ENCODE results near the gene RAD51B.
"Not testable (repeated sequence)": the region's sequence is repeated elsewhere in the genome, so short reads cannot be mapped to it uniquely, and the experiment has no call there.

RAD51B gene

GRCh38 chr14:67987606-67988005 lies 168.0 kb downstream of the RAD51B start:
- no peak for DNase-seq

- DNase-seq, result not testable (repeated sequence)
Measured at GRCh38 chr14:67988210-67988609, 168.6 kb downstream of the RAD51B start.

DNA sequence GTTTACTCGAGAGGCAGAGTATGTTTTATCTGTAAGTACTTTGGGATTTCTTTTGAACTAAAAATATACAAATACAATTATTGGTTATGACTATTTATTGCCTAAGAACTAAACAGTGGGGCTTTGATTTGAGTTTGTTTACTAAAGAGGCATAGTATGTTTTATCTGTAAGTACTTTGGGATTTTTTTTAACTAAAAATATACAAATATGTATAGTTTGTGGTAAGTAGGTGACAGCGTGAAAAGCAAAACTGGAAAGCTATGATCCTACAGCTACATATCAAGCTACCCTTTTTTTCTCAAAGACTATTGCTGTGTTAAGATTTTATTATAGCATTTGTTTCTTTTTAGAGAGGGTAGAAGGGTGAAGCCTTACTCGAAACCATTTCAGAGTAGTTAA lies 171.0 kb downstream of the RAD51B start:
- DNase-seq, result no peak

DNA sequence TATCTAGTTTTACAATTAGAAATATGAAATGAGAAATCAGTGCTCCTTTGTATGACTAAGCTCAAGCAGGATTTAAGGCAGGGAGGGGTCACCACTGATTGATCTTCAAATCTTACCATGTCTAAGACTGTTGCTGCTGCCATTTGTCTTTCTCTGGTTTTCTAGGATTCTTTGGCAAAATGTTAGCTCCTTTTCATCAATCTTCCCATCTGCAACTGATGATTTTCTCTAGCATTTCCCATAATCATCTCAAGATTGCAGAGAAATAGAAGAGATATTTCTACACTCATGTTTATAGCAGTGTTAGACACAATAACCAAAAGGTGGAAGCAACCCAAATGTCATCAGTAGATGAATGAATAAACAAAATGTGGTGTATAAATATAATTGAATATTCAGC lies 175.0 kb downstream of the RAD51B start:
- DNase-seq, result no peak

DNA sequence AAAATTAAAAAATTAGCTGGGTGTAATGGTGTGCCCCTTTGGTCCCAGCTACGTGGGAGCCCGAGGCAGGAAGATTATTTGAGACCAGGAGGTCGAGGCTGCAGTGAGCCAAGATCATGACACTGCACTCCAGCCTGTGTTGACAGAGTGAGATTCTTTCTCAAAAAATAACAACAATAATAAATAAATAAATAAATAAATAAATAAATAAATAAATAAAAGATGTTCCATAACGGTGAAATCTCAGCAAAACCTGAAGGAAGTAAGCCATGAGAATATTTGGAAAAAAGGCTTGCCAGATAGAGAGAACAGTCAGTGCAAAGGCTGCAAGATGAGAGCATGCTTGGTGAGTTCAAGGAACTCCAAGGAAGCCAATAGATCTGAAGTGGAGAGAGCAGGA lies 176.7 kb downstream of the RAD51B start:
- DNase-seq, result no peak

DNA sequence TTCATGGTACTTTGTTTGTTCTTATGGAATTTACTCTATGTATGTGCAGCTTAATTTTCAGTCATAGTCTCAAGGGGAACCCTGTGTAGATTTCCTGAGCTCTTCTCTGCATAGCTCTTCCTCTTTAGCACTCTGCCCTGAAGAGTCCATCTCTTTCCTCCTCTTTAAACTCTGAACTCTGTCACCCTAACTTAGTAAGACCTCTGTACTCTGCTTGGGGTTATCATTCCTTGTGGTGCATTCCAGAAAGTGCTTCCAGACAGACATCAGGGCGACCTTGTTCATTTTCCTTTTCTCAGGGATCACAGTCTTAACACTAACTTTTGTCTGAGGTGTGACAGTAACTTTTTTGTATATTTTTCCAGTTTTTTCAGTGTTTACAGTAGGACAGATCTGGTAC lies 179.3 kb downstream of the RAD51B start:
- DNase-seq, result no peak

DNA sequence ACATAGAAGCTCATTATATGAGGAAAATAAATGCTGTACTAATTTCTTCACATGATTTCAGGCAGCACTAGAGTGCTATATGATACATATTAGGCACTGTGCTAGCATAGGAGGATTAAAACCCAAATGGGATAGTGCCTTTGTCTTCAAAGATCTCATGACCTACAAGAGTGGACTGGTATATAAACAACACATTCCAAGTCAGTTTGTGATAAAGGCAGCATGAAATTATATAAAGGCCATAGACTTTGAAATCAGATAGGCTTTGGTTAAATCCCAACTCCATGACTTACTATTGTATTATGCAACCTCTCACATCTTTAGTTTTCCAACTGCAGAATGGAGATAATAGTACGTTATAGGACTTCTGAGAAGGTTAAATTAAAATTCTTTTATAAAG lies 179.7 kb downstream of the RAD51B start:
- no peak for DNase-seq

- DNase-seq, result no peak
Measured at GRCh38 chr14:67999705-68000384, 180.3 kb downstream of the RAD51B start.

DNA sequence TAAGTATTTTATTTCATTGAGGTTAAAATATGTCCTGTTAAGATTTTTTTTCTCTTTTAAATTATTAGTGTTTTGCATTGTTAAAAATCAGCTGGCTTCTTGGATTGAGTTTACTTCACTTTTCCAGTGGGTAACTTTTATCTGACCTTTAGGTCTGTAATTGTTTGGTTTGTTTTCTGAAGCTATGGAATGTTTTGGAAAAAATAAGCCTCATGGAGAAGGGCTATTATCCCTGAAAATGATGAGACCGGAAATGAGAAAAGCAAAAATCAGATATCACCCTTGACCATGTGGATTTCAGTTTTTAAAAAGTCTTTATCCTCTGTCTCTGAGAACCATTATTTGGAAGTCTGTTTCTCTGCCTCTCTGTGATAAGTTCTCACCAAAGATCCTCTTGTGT lies 180.9 kb downstream of the RAD51B start:
- no peak for DNase-seq

DNA sequence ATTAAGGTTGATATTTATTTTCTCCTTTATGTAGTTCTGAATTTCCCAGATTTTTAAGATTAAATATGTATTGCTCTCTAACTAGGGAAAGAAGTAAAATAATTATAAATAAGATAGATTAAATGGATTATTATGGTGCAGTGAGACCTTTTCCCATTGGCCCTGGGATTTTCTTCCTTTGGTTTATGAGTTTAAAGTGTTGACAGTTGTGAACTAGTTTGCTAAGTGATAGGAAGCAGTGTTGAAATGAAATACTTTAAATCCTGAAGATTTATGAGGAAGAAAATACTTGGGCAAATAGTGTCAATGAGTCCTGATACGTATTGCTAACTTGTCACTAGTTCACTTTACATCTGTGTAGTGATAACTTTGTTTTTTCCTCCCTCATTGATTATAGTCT lies 188.9 kb downstream of the RAD51B start:
- DNase-seq, result no peak

GRCh38 chr14:68011406-68012028 lies 191.9 kb downstream of the RAD51B start:
- no peak for DNase-seq

DNA sequence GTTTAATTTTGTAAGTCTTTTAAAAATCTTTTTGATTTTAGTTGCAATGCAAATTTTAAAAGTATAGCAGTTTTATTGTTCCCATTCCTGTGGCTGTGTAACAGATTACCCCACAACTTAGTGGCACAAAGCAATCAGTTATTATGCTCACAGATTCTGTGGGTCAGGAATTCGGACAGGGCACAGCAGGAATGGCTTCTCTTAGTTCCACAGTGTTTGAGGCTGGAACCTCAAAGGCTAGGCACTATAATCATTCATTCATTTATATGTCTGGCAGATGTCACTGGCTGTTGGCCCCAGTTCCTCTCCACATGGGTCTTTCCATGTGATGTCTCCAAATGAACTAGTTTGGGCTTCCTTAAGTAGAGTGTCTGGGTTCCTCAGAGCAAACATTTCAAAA lies 193.3 kb downstream of the RAD51B start:
- DNase-seq, result no peak

DNA sequence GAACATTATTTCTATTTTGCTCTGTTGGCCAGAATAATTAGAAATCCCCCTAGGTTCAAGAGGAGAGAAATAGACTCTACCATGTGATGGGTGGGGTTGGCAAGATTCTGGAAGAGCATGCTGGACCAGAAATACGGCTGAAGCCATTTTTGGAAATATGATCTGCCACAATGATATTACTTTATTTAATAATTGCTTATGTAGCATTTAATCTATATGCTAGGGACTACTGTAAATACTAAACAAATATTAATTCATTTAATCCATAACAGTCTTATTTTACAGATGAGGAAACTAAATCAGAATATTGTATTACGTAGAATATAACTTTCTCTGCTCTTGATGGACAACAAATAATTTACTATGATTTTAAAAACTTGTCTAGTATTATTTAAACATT lies 193.7 kb downstream of the RAD51B start:
- DNase-seq, result no peak

GRCh38 chr14:68014771-68015170 lies 195.2 kb downstream of the RAD51B start:
- no peak for DNase-seq

- DNase-seq, result no peak
Measured at GRCh38 chr14:68015356-68016254, 196.0 kb downstream of the RAD51B start.

- no peak for DNase-seq
Measured at GRCh38 chr14:68016255-68016914, 196.8 kb downstream of the RAD51B start.

DNA sequence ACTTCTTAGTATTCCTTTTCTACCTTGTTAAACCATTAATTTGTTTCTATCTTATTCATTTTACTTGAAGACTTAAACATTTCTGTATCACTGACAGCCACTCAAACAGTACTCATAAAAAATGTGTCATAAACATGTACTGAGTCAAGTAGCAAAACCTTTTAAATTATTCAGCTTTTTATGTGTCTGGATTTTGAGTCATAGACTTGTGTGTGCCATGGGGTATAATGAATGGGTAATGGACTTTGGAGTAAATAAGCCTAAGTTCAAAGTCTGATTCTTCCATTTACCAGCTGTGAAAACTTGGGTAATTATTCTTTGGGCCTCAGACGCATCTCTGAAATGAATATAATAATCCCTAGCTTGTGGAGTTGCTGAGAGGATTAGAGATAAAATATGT lies 199.0 kb downstream of the RAD51B start:
- DNase-seq, result no peak

DNA sequence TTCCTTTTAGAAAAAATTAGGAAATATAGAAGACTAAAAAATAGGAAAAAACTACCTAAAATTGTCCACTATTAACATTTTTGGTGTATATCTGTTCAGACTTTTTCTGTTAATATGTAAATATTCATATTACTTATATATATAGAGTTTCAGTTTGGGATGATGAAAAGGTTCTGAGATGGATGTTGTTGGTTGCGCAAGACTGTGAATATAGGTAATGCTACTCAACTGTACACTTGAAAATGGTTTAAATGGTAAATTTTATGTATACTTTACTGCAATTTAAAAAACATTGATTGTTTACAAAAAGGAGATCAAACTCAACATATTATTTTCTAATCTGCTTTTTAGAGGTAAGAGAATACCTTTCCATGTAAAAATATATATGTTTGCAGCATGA lies 200.9 kb downstream of the RAD51B start:
- DNase-seq, result no peak

- DNase-seq, result peak; percentile 85
Measured at GRCh38 chr14:68020999-68021663, 201.6 kb downstream of the RAD51B start.

GRCh38 chr14:68027276-68027675 lies 207.7 kb downstream of the RAD51B start:
- no peak for DNase-seq

- DNase-seq, result no peak
Measured at GRCh38 chr14:68028075-68028474, 208.5 kb downstream of the RAD51B start.

GRCh38 chr14:68031011-68031410 lies 211.4 kb downstream of the RAD51B start:
- DNase-seq, result not testable (repeated sequence)

- no peak for DNase-seq
Measured at GRCh38 chr14:68032154-68032553, 212.6 kb downstream of the RAD51B start.

Measured in NCI-H2107 (cell line).